CD4-positive, alpha-beta T cell treated with Interleukin-10 for 1 hour (primary cell): Measurements from ENCODE around the gene DNA2.

Experiments
- DNase-seq: peaks from one replicate; pipeline ENCODE4 v3.0.0-alpha.2; 2020

The DNA2 gene

DNA sequence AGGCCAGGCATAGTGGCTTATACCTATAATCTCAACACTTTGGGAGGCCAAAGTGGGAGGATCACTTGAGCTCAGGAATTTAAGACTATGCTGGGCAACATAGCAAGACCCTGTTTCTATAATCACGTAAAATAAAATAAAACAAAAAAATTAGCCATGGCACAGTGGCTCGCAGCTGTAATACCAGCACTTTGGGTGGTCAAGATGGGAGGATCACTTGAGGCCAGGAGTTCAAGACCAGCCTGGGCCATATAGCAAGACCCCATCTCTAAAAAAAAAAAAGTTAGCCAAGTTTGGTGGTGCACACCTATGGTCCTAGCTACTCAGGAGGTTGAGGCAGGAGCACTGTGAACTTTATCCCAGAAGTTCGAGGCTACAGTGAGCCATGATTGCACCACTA, 30.9 kb downstream of the DNA2 start:
- no peak for DNase-seq

DNA sequence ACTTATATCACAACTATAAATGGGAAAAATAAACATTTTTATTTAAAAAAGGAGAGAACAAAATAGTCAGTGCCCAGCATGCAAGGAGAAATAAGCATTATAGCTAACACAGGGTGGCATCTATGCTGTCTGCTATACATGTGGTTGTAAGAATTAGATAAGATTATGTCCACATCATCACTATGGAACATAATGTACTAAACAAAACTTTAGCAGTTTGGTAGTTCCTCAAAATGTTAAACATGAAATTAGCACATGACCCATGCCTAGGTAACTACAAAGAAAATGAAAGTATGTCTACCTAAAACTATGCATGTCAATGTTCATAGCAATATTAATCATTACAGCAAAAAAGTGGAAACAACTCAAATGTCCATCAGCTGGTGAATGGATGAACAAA, 36.0 kb downstream of the DNA2 start:
- no peak for DNase-seq

DNA sequence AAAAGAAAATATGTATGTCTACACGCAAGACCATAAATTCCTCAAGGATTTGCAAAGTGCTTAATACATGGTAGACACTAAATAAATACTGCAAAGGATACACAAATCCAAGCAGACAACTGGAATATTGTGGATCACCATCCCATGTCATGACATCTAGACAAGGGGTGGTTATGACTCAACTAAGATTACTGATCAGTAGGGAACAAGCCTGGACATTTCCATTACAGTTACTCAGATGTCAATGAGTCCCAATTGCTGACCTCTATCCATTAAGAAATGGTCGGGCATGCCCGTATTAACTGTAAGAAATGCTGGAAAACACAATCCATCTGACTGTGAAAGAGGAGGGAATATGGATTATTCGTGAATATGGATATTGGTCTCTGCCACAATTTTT, 37.1 kb downstream of the DNA2 start:
- DNase-seq = no peak

DNA sequence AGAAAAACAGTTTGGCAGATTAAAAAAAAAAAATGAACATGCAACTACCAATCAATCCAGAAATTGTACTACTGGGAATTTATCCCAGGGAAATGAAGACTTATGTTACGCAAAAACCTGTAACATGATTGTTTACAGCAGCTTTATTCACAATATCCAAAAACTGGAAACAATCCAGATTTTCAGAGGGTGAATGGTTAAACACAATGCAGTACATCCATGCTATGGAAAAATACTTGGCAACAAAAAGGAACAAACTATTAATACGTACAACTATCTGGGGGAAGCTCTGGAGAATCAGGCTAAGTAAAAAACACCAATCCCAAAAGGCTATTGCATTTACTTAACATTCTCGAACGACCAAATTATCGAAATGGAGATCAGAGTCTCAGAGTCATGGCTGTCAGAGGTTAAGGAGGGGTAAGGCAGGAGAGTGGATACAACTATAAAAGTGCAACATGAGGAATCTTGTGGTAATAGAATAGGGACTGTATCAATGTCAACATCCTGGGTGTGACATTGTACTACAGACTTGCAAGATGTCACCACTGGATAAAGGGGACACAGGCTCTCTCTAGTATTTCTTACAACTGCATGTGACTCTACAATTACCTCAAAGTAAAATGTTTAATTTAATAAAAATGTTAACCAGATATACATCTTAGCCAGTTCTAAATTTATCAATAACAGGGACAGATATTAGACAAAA, 43.2 kb downstream of the DNA2 start:
- no peak for DNase-seq

DNA sequence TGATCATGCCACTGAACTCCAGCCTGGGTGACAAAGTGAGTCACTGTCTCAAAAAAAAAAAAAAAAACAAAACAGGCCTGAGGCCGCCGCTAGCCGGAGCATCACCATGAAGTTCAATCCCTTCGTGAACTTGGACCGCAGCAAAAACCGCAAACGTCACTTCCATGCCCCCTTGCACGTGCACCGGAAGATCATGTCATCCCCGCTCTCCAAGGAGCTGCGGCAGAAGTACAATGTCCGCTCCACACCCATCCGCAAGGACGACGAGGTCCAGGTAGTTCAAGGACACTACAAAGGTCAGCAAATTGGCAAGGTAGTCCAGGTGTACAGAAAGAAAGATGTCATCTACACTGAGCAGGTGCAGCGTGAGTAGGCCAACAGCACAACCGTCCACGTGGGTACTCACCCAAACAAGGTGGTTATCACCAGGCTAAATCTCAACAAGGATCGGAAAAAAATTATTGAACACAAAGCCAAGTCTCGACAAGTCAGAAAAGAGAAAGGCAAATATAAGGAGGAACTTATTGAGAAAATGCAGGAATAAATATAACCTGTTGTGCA, 47.2 kb downstream of the DNA2 start:
- no peak for DNase-seq

DNA sequence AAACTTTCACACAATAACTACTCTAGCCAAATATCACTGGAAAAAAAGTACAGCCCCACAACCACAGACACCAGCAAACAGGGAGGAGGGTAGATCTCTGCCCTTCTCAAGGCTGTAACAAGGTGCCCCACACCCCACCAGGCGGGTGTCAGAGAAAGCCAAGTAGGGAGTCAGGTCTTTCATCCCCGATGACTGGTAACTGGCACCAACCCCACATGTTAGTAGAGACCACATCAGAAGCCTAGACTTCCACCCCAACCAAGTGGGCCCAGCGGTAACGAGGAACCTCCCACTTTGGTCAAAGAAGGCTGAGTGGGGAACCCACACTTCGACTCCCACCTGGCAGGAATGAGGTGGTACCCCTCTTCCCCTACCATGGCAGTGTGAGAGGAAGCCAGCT, 48.3 kb downstream of the DNA2 start:
- DNase-seq = peak; percentile 25

DNA sequence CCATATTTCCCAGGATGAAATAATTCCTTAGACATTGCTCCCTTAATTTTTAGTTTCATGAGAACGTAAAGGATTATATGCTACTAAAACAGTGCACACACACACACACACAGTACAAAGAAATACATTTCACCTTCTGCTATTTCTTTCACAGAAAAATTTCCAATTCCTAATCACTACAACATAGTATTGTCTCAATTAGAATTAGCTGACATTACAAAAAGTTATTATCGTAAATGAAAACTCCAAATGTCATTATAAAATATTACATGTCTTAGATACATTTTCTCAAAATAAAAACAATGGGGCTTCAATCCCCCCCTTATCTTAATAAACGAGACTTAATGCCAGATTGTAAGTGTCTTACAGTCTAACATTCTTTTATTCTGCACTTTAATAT, 52.4 kb downstream of the DNA2 start:
- DNase-seq = no peak

DNA sequence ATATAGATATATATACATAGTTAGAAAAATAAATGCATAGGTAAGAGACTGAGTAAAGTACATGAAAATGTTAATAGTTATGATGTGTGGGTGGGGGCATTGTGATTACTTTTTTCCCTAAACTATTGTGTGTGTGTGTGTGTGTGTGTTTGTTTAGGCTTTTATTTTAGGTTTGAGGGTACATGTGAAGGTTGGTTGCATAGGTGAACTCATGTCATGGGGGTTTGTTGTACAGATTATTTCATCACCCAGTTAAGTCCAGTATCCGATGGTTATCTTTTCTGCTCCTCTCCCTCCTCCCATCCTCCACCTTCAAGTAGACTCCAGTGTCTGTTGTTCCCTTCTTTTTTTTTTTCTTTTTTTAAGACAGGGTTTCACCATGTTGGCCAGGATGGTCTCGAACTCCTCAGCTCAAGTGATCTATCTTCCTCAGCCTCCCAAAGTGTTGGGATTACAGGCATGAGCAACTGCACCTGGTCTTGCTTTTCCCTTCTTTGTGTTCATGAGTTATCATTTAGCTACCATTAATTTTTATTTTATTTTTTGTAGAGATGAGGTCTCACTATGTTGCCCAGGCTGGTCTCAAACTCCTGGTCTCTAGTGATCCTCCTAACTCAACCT, 62.8 kb downstream of the DNA2 start:
- DNase-seq = no peak

DNA sequence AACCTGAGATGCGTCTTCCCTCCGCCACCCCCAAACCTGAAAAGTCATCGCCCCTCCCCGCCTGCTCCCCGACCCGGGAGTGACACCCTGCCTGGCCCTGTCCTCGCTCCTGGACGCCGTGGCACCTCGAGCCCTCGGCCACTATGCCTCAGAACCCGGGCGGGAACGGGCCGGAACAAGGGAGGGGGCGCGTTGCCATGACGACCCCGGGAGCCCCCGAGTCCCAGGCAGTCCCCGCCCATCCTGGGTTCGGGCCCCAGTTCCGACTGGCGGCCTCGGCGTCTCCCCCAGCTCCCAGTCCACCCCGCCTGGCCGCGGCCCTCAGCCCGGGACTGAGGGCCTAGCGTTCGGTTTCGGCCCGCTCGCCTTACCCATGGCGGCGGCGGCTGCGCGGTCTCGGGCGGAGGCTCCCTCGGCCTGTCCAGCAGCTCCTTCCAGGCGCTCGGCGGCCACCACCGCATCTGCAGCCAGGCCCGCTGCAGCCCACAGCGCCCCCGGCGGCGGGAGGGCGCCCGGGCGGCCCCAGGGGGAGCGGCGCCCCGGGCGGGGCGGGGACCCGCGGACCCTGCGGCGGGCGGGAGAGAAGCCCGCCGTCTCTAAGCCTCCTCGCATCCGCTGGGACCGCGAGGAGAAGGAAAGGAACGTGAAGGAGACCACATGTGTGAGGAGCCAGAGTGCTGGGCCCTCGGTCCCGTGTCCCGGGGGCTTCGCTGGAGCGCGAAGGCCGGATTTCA, 64.8 kb downstream of the DNA2 start, which contains the start of gene RUFY2:
TSS of gene RUFY2 (minus strand) at position 463 of the 734 bp plus-strand sequence. CDS start at position 375, 88 bp downstream.
- peak; percentile 79 for DNase-seq

DNA sequence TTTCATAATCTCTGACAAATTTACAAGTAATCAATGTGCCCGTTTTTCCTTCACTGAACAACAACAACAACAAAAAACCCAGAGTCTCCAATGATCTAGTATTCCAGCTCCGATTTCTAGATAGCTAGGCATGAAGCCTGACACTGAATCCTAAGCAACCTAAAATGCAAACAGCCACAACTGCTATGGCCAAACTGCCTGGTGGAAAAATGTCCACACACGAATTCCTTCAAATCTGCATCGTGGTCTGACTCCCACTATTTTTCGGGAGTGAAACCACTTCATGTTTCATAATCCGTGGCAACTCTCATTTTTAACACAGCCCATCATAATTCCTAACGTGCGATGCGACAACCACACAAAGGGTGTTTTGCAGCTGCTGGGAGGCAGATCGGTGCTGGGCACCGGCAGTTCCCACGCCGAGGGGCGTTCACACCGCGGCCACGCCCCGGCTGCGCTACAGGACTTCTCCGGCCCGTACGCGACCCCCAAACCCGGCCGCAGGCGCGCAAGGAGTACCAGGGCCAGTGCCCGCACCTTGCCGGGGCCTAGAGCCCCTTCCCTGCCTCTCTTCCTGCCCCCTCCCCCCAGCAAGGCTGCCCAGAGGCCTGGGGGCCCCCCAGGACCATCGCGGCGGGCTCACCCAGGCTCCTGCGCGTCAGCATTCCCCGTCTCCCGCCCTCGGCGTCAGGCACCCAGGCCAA, 65.5 kb downstream of the DNA2 start:
- no peak for DNase-seq

DNA sequence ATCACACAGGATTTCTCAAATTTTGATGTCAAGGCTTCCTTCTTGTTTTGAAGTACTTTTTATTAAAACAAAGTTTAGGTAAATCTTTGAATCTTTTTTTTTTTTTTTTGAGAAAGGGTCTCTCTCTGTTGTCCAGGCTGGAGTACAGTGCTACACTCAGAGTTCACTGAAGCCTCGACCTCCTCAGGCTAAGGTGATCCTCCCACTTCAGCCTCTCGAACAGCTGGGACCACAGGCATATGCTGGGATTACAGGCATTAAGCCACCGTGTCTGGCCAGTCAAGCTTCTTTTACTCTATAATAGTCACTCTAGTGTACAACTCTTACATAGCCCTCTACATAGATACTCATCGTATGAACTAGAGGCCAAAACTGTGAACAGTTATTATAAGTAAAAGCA, 68.1 kb downstream of the DNA2 start:
- DNase-seq = no peak

DNA sequence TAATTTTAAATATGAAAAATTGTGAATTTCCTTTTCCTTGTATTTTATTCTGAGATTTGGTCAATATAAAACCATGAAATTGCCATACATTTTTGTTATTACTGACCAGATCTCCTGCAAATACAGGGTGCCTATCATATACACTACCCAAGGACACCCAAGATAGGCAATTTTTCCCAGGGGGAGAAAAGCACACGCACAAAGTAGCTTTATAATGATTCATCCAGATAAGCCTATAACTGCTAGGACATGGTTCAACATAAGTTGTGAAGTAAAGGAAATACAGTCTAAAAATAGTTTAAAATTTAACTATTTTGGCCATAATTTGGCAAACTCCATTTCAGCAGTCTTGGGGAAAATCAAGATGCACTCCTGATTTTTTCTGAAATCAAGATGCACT, 69.5 kb downstream of the DNA2 start:
- no peak for DNase-seq

DNA sequence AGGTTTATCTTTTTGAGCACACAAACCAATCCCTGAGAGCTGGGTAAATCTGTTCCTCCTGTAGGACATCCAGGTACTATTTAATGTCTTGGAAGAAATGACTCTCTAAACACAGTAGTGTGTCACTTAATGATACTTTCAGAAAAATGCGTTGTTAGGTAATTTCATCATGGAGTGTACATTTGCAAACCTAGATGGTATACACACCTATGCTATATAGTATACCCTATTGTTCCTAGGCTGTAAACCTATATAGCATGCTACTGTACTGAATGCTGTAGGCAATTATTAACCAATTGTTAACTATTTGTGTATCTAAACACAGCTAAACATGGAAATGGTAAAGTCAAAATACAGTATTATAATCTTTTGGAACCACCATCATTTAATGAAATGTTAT, 74.8 kb downstream of the DNA2 start:
- no peak for DNase-seq

DNA sequence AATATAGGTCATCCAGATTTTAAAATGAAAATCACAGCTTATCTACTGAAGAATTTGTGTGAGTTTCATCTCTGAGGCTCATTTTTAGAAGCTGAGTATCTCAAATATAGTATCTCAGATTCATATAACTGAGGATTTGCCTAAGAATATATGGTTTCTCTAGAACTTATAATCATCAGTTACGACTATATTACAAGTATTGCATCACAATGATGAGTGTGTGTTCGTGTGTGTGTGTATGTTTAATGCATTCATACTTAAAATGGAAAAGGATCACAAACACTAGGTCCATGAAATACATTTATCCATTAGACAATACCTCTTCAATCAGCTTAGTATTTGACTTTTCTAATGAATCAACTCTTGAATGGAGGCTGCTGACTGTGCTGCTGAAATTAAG, 86.0 kb downstream of the DNA2 start:
- no peak for DNase-seq

DNA sequence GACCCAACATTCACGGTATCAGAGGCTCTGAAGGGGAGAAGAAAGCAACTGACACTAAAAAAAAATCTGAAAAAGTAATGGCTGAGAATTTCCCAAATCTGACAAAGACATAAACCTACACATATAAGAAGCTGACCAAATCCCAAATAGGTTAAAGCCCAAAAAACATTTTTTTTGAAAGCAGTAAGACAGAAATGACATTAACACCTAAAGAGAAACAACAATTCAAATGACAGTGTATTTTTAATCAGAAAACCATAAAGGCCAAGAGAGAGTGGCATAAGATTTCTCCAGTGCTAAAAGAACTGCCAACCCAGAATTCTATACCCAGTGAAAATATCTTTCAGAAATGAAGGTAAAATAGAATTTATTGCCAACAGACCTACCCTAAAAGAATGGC, 100.2 kb downstream of the DNA2 start:
- no peak for DNase-seq

DNA sequence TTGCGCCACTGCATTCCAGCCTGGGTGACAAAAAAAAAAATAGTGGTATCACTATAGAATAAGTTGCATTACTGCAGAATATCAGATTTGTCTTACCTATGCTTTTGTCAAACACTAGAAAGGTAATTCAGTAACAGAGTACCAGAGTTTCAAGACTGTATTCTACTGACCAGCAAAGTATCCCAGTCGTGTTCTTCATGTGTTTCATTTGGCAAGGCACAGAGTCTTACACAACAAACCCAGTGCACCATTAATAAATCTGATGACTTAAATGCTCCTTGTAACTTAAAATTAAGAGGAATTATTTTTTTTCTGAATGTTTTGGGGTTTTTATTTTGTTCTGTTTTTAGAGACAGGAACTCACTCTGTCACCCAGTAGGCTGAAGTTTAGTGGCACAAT, 104.7 kb downstream of the DNA2 start:
- no peak for DNase-seq

DNA sequence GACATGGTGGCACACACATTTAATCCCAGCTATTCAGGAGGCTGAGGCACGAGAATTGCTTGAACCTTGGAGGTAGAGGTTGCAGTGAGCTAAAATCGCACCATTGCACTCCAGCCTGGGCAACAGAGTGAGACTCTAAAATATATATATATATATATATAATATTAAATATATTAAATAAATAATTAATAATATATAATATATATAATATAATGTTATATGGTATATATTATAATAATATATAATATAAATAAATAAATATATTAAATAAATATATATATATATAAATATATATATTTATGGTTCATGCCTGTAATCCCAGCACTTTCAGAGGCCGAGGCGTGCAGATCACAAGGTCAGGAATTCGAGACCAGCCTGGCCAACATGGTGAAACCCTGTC, 105.2 kb downstream of the DNA2 start:
- no peak for DNase-seq

DNA sequence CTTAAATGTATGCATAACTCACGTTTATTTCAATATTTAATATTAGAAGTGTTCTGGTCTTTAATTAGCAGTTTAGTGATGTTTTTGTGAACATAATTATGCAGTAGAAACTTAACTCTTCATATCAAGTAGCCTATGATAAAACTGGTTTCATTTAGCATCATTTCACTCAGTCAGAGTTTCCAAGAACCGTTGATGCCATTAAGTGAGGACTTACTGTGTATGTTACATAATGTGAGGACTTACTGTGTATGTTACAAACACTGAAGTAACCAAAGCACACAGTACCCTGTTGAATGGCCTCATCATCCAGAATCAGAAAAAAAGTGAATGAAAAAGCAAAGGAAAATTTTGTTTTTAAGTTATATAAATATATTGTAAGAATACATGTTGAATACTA, 106.2 kb downstream of the DNA2 start:
- DNase-seq = no peak

DNA sequence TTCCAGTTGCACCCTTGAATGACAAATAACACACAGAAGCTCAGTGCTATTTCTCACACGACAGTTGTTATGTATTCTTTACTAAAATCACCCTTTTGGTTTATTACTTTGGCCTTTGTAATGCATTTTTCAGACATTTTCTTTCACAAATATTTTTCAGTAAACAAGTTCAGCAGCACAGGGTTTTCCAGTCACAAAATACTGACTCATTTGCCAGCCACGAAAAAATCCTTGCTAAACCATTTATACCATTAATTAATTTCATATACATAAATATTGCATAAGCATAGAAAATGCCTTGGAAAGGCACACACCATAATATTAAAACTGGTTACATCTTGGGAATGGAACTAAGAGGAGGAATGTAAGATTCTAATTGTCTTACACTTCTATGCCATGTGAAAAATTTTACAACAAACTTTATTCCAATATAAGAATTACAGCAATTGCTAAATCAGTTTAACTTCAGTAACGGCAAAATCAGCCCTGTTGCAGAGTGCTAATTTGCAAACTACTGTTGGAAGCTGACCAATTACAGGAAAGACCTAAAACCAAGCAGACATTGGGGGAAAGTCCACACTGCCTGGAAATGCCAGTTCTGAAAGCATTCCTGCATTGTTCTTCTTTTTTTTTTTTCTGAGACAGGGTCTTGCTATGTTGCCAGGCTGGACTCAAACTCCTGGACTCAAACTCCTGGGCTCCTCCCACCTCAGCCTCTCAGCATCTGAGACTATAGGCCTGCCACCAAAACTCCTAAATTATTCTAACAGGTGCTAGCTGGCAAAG, 107.5 kb downstream of the DNA2 start:
- no peak for DNase-seq
